ENCODE results near the gene SPAG9. TPM values are rescaled to one million over a fixed set of nuclear protein-coding genes. Genes with fewer than 3 reads are reported as not detected.

SPAG9 gene
- total RNA-seq, 1 experiment from 2014 or later: 54.3 TPM

- Histone ChIP-seq H3K14ac (ENCODE audit: insufficient read depth, low read length) (no peak overlapping the region), H3K4me1 (ENCODE audit: insufficient read depth, low read length) (no peaks in the 10 kb centered on the region), H3T11ph (ENCODE audit: low read length) (no peak overlapping the region), H2AK5ac (ENCODE audit: insufficient read length, low read length) (no peak overlapping the region), H2BK5ac (ENCODE audit: insufficient read length, low read length) (no peak overlapping the region), H3K9me3 (ENCODE audit: control insufficient read depth, low read depth, low read length) (no peaks in the 10 kb centered on the region), H3K23ac (ENCODE audit: insufficient read length, low read depth, low read length) (no peak overlapping the region), H2BK15ac (ENCODE audit: low read depth, low read length) (no peak overlapping the region), H2BK120ac (ENCODE audit: low read depth, low read length, poor library complexity, severe bottlenecking) (no peak overlapping the region), H3K79me2 (ENCODE audit: insufficient read depth, low read length) (no peaks in the 10 kb centered on the region; the same call in 1 of the 2 replicates), H3K23me2 (ENCODE audit: insufficient read length, low read depth, low read length, poor library complexity, severe bottlenecking) (no peaks in the 10 kb centered on the region), H2AFZ (ENCODE audit: low read length) (no peak overlapping the region), H3K9ac (ENCODE audit: extremely low read depth, insufficient read length, low read length) (no peak overlapping the region), H2BK12ac (ENCODE audit: insufficient read length, low read depth, low read length) (no peak overlapping the region), H3K27me3 (ENCODE audit: insufficient read depth, low read length) (no peaks in the 10 kb centered on the region), H3K79me1 (ENCODE audit: insufficient read depth, low read depth, low read length, poor library complexity, severe bottlenecking) (no peaks in the 10 kb centered on the region), H3K27ac (ENCODE audit: insufficient read length, low read depth, low read length) (no peak overlapping the region), H2BK20ac (ENCODE audit: low read depth, low read length, poor library complexity, severe bottlenecking) (no peak overlapping the region), H3K18ac (ENCODE audit: insufficient read length, low read depth, low read length) (no peak overlapping the region), H4K91ac (ENCODE audit: insufficient read length, low read depth, low read length) (no peak overlapping the region), H3K56ac (ENCODE audit: insufficient read length, low read depth, low read length) (no peak overlapping the region), H3K4ac (ENCODE audit: low read depth, low read length) (no peak overlapping the region), H4K5ac (ENCODE audit: insufficient read length, low read depth, low read length) (no peak overlapping the region), H3K4me2 (ENCODE audit: insufficient read depth, insufficient read length, low read length) (no peak overlapping the region), H4K20me1 (ENCODE audit: control insufficient read depth, insufficient read depth, insufficient read length) (no peaks in the 10 kb centered on the region), H4K8ac (replicated peaks; ENCODE audit: insufficient read length, low read depth, low read length) (no peak overlapping the region)
- no peaks in the 10 kb centered on the region for H3K36me3 Mint-ChIP-seq (ENCODE audit: insufficient read depth in 1 of 3, low read depth in 3 of 3)
- H3K27me3 Mint-ChIP-seq (ENCODE audit: low read depth): no peaks in the 10 kb centered on the region
- TF ChIP-seq CTCF (conservative IDR thresholded peaks at IDR 0.05): no peak
- no CpG with 5 or more reads among the region's 5 CpGs for WGBS (ENCODE audit: extremely low coverage, insufficient read length, low lambda C conversion rate)
- no peak overlapping the region for H3K4me3 Mint-ChIP-seq
- no peaks in the 10 kb centered on the region for H3K9me3 Mint-ChIP-seq
- H3K4me1 Mint-ChIP-seq: peaks cover 12 to 14% of the 10 kb centered on the region in 2 experiments
- H3K27ac Mint-ChIP-seq: no peak overlapping the region
- no peak for DNase-seq
Measured at GRCh38 chr17:51060396-51060795, 60.3 kb downstream of the SPAG9 start.

All from H9 (cell line).